ENCODE measurements around the gene LIPC.

LIPC gene

DNA sequence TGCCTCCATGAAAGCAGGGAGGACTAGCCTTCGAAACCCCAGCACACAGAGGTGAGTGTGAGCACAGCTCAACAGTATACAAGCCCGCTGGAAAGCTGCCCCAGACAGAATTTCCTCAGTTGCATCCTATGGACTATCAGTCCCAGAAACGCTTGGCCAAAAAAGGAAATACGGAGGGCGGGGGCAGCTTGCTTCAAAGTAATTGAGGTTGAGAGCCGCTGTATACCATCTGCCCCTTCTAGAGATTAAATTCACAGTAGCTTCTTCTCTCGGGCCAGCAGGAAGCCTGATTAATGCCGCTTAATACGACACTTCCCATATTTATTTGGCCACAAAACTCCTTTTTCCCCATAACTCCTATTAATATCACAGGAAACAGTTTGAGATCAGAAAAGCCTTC lies 88.7 kb downstream of the LIPC start:
- CTCF ChIA-PET, result no interaction called here
- no peak for DNase-seq (ENCODE audit: low read depth, low spot score)
- H3K4me3 ChIP-seq (ENCODE audit: low read depth, low read length), result no peak overlapping the region
- TF ChIP-seq, protein P1, sequence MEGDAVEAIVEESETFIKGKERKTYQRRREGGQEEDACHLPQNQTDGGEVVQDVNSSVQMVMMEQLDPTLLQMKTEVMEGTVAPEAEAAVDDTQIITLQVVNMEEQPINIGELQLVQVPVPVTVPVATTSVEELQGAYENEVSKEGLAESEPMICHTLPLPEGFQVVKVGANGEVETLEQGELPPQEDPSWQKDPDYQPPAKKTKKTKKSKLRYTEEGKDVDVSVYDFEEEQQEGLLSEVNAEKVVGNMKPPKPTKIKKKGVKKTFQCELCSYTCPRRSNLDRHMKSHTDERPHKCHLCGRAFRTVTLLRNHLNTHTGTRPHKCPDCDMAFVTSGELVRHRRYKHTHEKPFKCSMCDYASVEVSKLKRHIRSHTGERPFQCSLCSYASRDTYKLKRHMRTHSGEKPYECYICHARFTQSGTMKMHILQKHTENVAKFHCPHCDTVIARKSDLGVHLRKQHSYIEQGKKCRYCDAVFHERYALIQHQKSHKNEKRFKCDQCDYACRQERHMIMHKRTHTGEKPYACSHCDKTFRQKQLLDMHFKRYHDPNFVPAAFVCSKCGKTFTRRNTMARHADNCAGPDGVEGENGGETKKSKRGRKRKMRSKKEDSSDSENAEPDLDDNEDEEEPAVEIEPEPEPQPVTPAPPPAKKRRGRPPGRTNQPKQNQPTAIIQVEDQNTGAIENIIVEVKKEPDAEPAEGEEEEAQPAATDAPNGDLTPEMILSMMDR (IDR thresholded peaks at IDR 0.05; ENCODE audit: insufficient read depth, low read length, missing control alignments), result no peak
- POLR2A ChIA-PET, result no interaction called here

DNA sequence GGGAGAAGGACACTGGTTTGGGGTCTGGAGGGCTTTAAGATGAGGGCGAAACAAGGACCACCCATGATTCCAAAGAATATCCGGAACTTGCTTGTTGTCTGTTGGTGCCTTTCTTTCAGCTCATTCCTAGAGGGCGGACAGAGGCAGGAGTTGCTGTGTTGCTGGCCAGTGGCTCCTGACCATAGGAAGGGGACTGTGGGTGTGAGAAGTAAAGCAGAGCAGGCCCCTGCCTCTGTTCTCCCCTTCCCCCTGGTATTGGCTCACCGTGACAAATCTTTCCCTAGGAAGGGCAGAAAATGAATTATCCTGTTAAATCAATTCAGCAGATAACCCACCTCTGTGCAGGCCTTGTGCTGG lies 89.1 kb downstream of the LIPC start:
- H3K4me3 ChIP-seq (ENCODE audit: low read depth, low read length), result no peak overlapping the region
- ChIA-PET POLR2A (no interaction called here), CTCF (no interaction called here)
- DNase-seq (ENCODE audit: low read depth, low spot score), result no peak
- TF ChIP-seq, protein P1 (IDR thresholded peaks at IDR 0.05; ENCODE audit: insufficient read depth, low read length, missing control alignments), result no peak

DNA sequence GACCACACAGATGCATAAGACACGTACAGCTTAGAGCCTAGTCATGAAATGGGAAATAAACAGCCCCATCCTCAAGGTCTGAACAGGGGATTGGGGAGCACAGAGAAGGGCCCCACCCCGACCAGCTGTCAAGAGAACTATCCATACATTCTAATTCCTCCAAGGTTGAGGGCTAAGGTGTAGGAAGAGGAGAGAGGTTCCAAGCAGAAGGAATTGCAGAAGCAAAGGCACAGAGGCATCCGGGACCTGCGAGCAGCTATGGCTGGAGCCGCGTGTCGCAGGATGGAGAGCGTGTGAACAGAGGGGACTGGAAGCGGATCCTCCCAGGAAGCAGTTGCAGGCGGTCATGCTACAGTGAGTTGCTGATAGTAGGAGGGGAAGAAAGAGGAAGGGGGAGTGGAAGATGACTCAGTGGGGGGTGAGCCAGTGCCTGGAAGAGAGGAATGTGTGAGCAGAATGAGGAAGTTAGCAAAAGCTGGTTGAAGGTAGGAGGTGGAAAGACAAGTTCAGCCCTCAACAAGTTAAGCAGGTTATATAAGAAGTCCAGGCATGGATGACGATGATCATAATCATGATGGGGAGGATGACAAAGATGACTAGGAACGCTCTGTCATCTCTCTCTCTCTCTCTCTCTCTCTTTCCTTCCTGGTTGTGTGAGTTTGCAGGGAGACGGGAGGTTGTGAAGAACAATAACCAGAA lies 89.7 kb downstream of the LIPC start:
- CTCF ChIA-PET, result interaction anchor here (1.2 kb wide), 1 partner anchor 11 kb away, joined by 3 read pairs; no protein-coding TSS in a partner anchor
- H3K4me3 ChIP-seq (ENCODE audit: low read depth, low read length), result no peak overlapping the region
- POLR2A ChIA-PET, result no interaction called here
- DNase-seq (ENCODE audit: low read depth, low spot score), result no peak
- TF ChIP-seq, protein P1 (IDR thresholded peaks at IDR 0.05; ENCODE audit: insufficient read depth, low read length, missing control alignments), result no peak

DNA sequence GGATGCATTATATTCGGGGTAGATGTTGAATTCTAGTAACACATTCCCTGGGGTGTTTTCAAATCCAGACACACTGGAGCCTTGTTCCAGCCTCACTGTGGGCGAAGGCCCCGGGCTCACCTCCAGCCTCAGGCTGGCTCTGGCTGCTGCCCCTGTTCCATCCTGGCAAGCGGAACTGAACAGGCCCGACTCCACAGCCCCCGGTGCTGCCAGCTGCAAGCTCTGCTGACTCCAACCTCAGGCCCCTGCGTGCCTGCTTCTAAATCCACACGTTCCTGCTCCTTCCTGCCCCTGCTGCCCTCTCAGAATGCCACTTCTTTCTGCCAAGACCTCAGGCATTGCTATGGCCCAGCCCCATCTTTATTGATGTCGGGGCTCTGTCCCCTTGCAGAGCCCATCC lies 90.6 kb downstream of the LIPC start:
- TF ChIP-seq, protein P1 (IDR thresholded peaks at IDR 0.05; ENCODE audit: insufficient read depth, low read length, missing control alignments), result no peak
- no peak overlapping the region for H3K4me3 ChIP-seq (ENCODE audit: low read depth, low read length)
- no peak for DNase-seq (ENCODE audit: low read depth, low spot score)
- ChIA-PET CTCF (interaction anchor here (1.0 to 1.2 kb wide), 2 partner anchors 10 to 25 kb away, joined by 3 to 4 read pairs; no protein-coding TSS in a partner anchor), POLR2A (interaction anchor here (0.6 kb wide), 1 partner anchor 9 kb away, joined by 4 read pairs; no protein-coding TSS in a partner anchor)

DNA sequence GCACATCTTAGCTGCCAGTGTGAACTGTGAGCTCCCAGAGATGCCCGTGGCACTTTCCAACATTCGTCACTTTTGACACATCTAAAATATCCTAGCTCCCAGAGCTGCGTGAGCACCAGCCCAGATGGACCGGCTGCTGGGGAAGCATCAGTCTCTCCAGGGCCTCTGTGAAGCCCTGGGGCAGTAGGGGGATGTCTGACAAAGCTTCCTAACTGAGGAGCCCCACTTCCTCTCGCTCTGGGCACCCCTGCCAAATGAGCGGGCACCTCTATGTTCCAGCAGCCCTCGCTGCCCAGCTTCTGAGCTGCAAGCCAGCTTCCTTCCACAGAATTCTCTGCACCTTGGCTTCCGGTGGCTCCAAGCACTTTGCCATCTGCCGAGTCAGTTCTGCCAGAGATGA lies 91.1 kb downstream of the LIPC start:
- no peak for DNase-seq (ENCODE audit: low read depth, low spot score)
- POLR2A ChIA-PET, result interaction anchor here (0.6 kb wide), 1 partner anchor 9 kb away, joined by 4 read pairs; no protein-coding TSS in a partner anchor
- CTCF ChIA-PET, result interaction anchor here (0.7 to 1.1 kb wide), 3 partner anchors 25 to 309 kb away, joined by 3 to 4 read pairs (median 3); no protein-coding TSS in a partner anchor
- TF ChIP-seq, protein P1 (IDR thresholded peaks at IDR 0.05; ENCODE audit: insufficient read depth, low read length, missing control alignments), result no peak
- no peak overlapping the region for H3K4me3 ChIP-seq (ENCODE audit: low read depth, low read length)

DNA sequence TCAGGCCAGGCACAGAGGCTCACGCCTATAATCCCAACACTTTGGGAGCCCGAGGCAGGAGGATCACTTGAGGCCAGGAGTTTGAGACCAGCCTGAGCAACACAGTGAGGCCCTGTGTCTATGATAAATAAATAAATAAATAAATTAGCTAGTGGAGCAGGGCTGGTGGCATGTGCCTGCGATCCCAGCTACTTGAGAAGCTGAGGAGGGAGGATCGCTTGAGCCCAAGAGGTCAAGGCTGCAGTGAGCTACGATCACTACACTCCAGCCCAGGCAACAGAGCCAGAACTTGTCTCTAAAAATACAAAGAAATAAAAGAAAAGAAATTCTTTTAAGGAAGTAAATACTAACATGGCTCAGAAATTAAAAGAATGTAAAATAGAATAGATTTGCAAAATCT lies 91.8 kb downstream of the LIPC start:
- POLR2A ChIA-PET, result no interaction called here
- TF ChIP-seq, protein P1 (IDR thresholded peaks at IDR 0.05; ENCODE audit: insufficient read depth, low read length, missing control alignments), result no peak
- H3K4me3 ChIP-seq (ENCODE audit: low read depth, low read length), result no peak overlapping the region
- CTCF ChIA-PET, result interaction anchor here (0.7 to 1.3 kb wide), 3 partner anchors 9 to 310 kb away, joined by 3 read pairs; no protein-coding TSS in a partner anchor
- no peak for DNase-seq (ENCODE audit: low read depth, low spot score)

Data from AG04449 (cell line).